H1 (cell line): ENCODE data around the gene ARHGEF6. TPM values are rescaled to one million over a fixed set of nuclear protein-coding genes. Genes with fewer than 3 reads are reported as not detected.

Experiments
- CTCF ChIA-PET: fragments of 300-600 bp; sonication (Branson Sonifier 250); formaldehyde crosslinking; loops from one replicate; lab custom pipeline; 2021; ENCODE audit not compliant: partially characterized antibody; lab: Charles Lee
- POLR2A ChIA-PET: fragments of 300-600 bp; sonication (Branson Sonifier 250); formaldehyde crosslinking; loops from one replicate; lab custom pipeline; 2021; ENCODE audit warnings: inconsistent platforms; ENCODE audit not compliant: partially characterized antibody; lab: Charles Lee
- DNase-seq, 2 experiments: peaks; one replicate each; pipeline versions ENCODE4 v3.0.0 to v3.0.0-alpha.2; 2010 to 2022; ENCODE audit warnings: low spot score in 2 of 2, low read depth in 1 of 2, mixed read lengths in 1 of 2
- FAIRE-seq: peaks from 2 replicates; lab custom pipeline; 2011; peaks lifted over from hg19 to GRCh38; lab: Jason Lieb, UNC
- H2AFZ ChIP-seq: 2 replicates; pipeline ENCODE4 v1.8.1; 2012; ENCODE audit warnings: low read length, inconsistent platforms
- H2AK5ac ChIP-seq: 2 replicates; pipeline ENCODE4 v1.6.1; 2013; ENCODE audit warnings: low read depth, low read length
- H2BK120ac ChIP-seq: replicated peaks from 2 replicates; pipeline ENCODE3; 2013; ENCODE audit warnings: low read depth, low read length, inconsistent platforms
- H2BK12ac ChIP-seq: 2 replicates; pipeline ENCODE4 v1.6.1; 2013; ENCODE audit warnings: low read depth, low read length
- H2BK15ac ChIP-seq: 2 replicates; pipeline ENCODE4 v1.6.1; 2013; ENCODE audit warnings: low read length
- H2BK20ac ChIP-seq: 2 replicates; pipeline ENCODE4 v1.6.1; 2013; ENCODE audit warnings: low read length
- H2BK5ac ChIP-seq: 2 replicates; pipeline ENCODE4 v1.6.1; 2013; ENCODE audit warnings: low read depth, low read length
- H3K14ac ChIP-seq: 2 replicates; pipeline ENCODE4 v1.6.1; 2013; ENCODE audit warnings: inconsistent platforms; ENCODE audit not compliant: insufficient read length
- H3K18ac ChIP-seq: 2 replicates; pipeline ENCODE4 v1.6.1; 2013; ENCODE audit warnings: low read length; ENCODE audit errors: extremely low read depth
- H3K23ac ChIP-seq: 2 replicates; pipeline ENCODE4 v1.6.1; 2013; ENCODE audit warnings: inconsistent platforms; ENCODE audit not compliant: insufficient read length
- H3K23me2 ChIP-seq: 2 replicates; pipeline ENCODE4 v1.6.1; 2013; ENCODE audit warnings: low read depth, low read length
- H3K27ac ChIP-seq: 2 replicates; pipeline ENCODE4 v1.6.1; 2011; ENCODE audit warnings: low read depth, low read length, inconsistent platforms
- H3K27me3 ChIP-seq, 4 experiments: replicated peaks in 1 of 4; 1 replicate in 1 of 4; 2 replicates in 3 of 4; pipeline versions ENCODE4 v1.6.1 to v1.8.1; 2011 to 2013; ENCODE audit warnings: low read length in 3 of 4, mild to moderate bottlenecking in 3 of 4, inconsistent platforms in 2 of 4, mixed read lengths in 2 of 4, moderate library complexity in 1 of 4; ENCODE audit not compliant: control insufficient read depth in 3 of 4, insufficient read depth in 3 of 4; ENCODE audit errors: extremely low read depth in 1 of 4
- H3K36me3 ChIP-seq, 4 experiments: 2 replicates each; pipeline versions ENCODE4 v1.6.1 to v1.8.1; 2011 to 2013; ENCODE audit warnings: mild to moderate bottlenecking in 4 of 4, low read length in 3 of 4, moderate library complexity in 2 of 4, control low read depth in 1 of 4, inconsistent platforms in 1 of 4; ENCODE audit not compliant: insufficient read depth in 4 of 4, control insufficient read depth in 2 of 4
- H3K4ac ChIP-seq: replicated peaks from 2 replicates; pipeline ENCODE3; 2013; ENCODE audit warnings: low read length, low read depth, mixed read lengths, inconsistent platforms; ENCODE audit not compliant: insufficient read length
- H3K4me1 ChIP-seq, 4 experiments: replicated peaks in 1 of 4; 1 replicate in 1 of 4; 2 replicates in 3 of 4; pipeline versions ENCODE4 v1.6.1 to v1.8.1; 2011 to 2013; ENCODE audit warnings: low read length in 3 of 4, inconsistent platforms in 2 of 4, mixed read lengths in 1 of 4; ENCODE audit not compliant: insufficient read depth in 4 of 4, control insufficient read depth in 3 of 4
- H3K4me2 ChIP-seq, 2 experiments: 2 replicates each; pipeline versions ENCODE4 v1.6.1 to v1.8.1; 2011 to 2013; ENCODE audit warnings: low read depth in 2 of 2, low read length in 2 of 2, control low read depth in 1 of 2, inconsistent platforms in 1 of 2, mild to moderate bottlenecking in 1 of 2; ENCODE audit not compliant: insufficient read depth in 1 of 2
- H3K4me3 ChIP-seq, 4 experiments: fragments of 200-600, 300-600 bp in 1 of 4; sonication (generic), shearing (Covaris generic), sonication (Bioruptor Twin) in 1 of 4; 2 replicates each; pipeline versions ENCODE4 v1.5.1 to v1.8.1; 2011 to 2016; ENCODE audit warnings: low read length in 4 of 4, low read depth in 3 of 4, control low read depth in 2 of 4, inconsistent platforms in 2 of 4, mild to moderate bottlenecking in 2 of 4, mixed read lengths in 1 of 4, moderate library complexity in 1 of 4; ENCODE audit not compliant: insufficient read depth in 2 of 4; ENCODE audit errors: extremely low read depth in 1 of 4
- H3K56ac ChIP-seq: replicated peaks from 2 replicates; pipeline ENCODE3; 2013; ENCODE audit warnings: low read depth, mild to moderate bottlenecking, mixed read lengths, low read length, inconsistent platforms; ENCODE audit not compliant: insufficient read length
- H3K79me1 ChIP-seq: 2 replicates; pipeline ENCODE4 v1.6.1; 2013; ENCODE audit warnings: low read depth, low read length, control low read depth
- H3K79me2 ChIP-seq, 2 experiments: 2 replicates each; pipeline versions ENCODE4 v1.6.1 to v1.8.1; 2012 to 2013; ENCODE audit warnings: low read length in 2 of 2, mild to moderate bottlenecking in 2 of 2, inconsistent platforms in 1 of 2; ENCODE audit not compliant: insufficient read depth in 2 of 2, control insufficient read depth in 1 of 2
- H3K9ac ChIP-seq, 4 experiments: replicated peaks in 1 of 4; 1 replicate in 1 of 4; 2 replicates in 3 of 4; pipeline versions ENCODE4 v1.6.1 to v1.8.1; 2011 to 2013; ENCODE audit warnings: low read depth in 3 of 4, low read length in 3 of 4, control low read depth in 2 of 4, mild to moderate bottlenecking in 2 of 4, moderate library complexity in 2 of 4, inconsistent platforms in 1 of 4; ENCODE audit errors: extremely low read depth in 1 of 4
- H3K9me3 ChIP-seq, 2 experiments: 2 replicates each; pipeline versions ENCODE4 v1.6.1 to v1.8.1; 2012 to 2013; ENCODE audit warnings: mild to moderate bottlenecking in 2 of 2, moderate library complexity in 2 of 2, control low read depth in 1 of 2, inconsistent platforms in 1 of 2, low read depth in 1 of 2, low read length in 1 of 2, mixed read lengths in 1 of 2; ENCODE audit not compliant: insufficient read depth in 2 of 2
- H4K20me1 ChIP-seq, 2 experiments: replicated peaks in 1 of 2; 2 replicates each; pipeline versions ENCODE3 to v1.8.1; 2011 to 2013; ENCODE audit warnings: inconsistent platforms in 2 of 2, low read length in 2 of 2, mild to moderate bottlenecking in 1 of 2; ENCODE audit not compliant: insufficient read depth in 2 of 2, control insufficient read depth in 1 of 2
- H4K5ac ChIP-seq: 2 replicates; pipeline ENCODE4 v1.6.1; 2013; ENCODE audit warnings: low read length, low read depth, mixed read lengths, inconsistent platforms; ENCODE audit not compliant: insufficient read length
- H4K8ac ChIP-seq: 2 replicates; pipeline ENCODE4 v1.8.0; 2013; ENCODE audit warnings: mild to moderate bottlenecking, moderate library complexity, low read length, inconsistent platforms; ENCODE audit not compliant: insufficient read depth; ENCODE audit errors: extremely low read depth
- H4K91ac ChIP-seq: replicated peaks from 2 replicates; pipeline ENCODE3; 2013; ENCODE audit warnings: low read length, mixed read lengths, inconsistent platforms; ENCODE audit not compliant: insufficient read length
- ASH2L ChIP-seq: fragments of 200-600, 300-600 bp; sonication (generic); IDR thresholded peaks from one replicate; pipeline ENCODE4 v1.7.1; 2017; ENCODE audit warnings: low read length
- CBX8 ChIP-seq: fragments of 300-800, 300-1000 bp; sonication (generic); IDR thresholded peaks from 2 replicates; pipeline ENCODE4 v1.7.1; 2016; ENCODE audit warnings: low read depth, low read length, borderline replicate concordance
- CHD2 ChIP-seq: IDR thresholded peaks from 2 replicates; pipeline ENCODE4 v1.6.1; 2012; ENCODE audit warnings: low read length, improper control_type of control experiment
- CTBP2 ChIP-seq: IDR thresholded peaks from 2 replicates; pipeline ENCODE4 v1.7.0; 2011; ENCODE audit warnings: borderline replicate concordance, mild to moderate bottlenecking, moderate library complexity, mixed read lengths, low read length; ENCODE audit not compliant: insufficient read depth, insufficient read length
- KDM4A ChIP-seq: IDR thresholded peaks from one replicate; pipeline ENCODE4 v1.7.1; 2012; ENCODE audit warnings: low read depth, mild to moderate bottlenecking, moderate library complexity, low read length, inconsistent platforms; ENCODE audit not compliant: severe bottlenecking
- RXRA ChIP-seq: IDR thresholded peaks from 2 replicates; pipeline ENCODE4 v1.6.1; 2011; ENCODE audit warnings: low read depth, mild to moderate bottlenecking, low read length, moderate library complexity; ENCODE audit not compliant: insufficient read depth
- YY1 ChIP-seq: IDR thresholded peaks from 2 replicates; pipeline ENCODE4 v1.6.1; 2011; ENCODE audit warnings: low read depth, mild to moderate bottlenecking, low read length
- WGBS, 2 experiments: shearing (Covaris generic) in 1 of 2; methylation state at CpG; one replicate each; pipeline versions ENCODE4 v1.1.6 to v1.1.7; 2013 to 2015; ENCODE audit warnings: low lambda C conversion rate in 2 of 2, mixed read lengths in 2 of 2, inconsistent platforms in 1 of 2, low coverage in 1 of 2, missing lambda C conversion rate in 1 of 2; ENCODE audit not compliant: insufficient replicate concordance in 2 of 2, insufficient coverage in 1 of 2, insufficient read length in 1 of 2; ENCODE audit errors: extremely low coverage in 1 of 2, missing lambda C conversion rate in 1 of 2; 5-methylcytosine and 5-hydroxymethylcytosine counted together
- polyA plus RNA-seq, 7 experiments: library from polyadenylated mRNA; depleted of rRNA in 3 of 7; stranded (reverse) in 5 of 7; unstranded in 2 of 7; fragments of >200 nt in 5 of 7; fragments of 200-250 nt in 2 of 7; gene quantifications; 1 replicate in 5 of 7; 2 replicates in 1 of 7; 4 replicates in 1 of 7; pipeline versions ENCODE4 v1.2.1 to v1.2.3, GENCODE V29; 2011 to 2013; ENCODE audit warnings: missing spikeins in 2 of 7, mixed read lengths in 2 of 7
- total RNA-seq: library from RNA; stranded (reverse); fragmentation: NEBNext Ultra II Directional; extraction: Animal tissue kit (Norgen Biotek cat#: 25700); gene quantifications from 2 replicates; pipeline ENCODE4 v1.2.1, GENCODE V29; 2021

The ARHGEF6 gene
- total and polyA plus RNA-seq, 2 of the 8 experiments (the other 6 are each of a cell fraction or from before 2014, with no cell fraction given) = 3.6 to 3.7 TPM

DNA sequence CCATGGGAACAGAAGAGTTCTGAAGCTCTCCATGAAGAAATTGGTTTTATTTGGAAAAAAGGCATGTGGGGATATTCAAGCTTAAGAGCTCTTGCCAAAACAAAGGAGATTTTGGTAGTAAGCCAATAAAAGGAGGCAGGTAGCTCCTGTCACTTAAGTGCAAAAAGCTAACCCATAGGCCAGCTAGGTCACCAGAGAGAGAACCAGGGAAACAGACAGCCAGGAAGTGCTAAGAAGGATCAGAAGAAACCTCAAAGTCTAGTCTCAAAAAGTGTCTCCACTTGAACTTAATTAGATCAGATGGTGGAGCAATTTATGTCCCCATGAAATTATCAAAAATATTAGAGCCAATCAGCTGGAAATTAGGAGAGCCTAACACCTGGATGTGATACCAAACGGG, 83.6 kb downstream of the ARHGEF6 start:
- H2BK15ac ChIP-seq = no peak overlapping the region
- no peak overlapping the region for H4K8ac ChIP-seq
- H3K4me1 ChIP-seq = peaks cover 0 to 3% (median 0%) of the 10 kb centered on the region in 4 experiments; a peak in 2 of 7 replicates
- H4K91ac ChIP-seq = no peak overlapping the region
- H3K36me3 ChIP-seq = no peaks in the 10 kb centered on the region
- no peak overlapping the region for H3K4me2 ChIP-seq
- no peak overlapping the region for H2BK120ac ChIP-seq
- H3K14ac ChIP-seq = no peak overlapping the region
- ChIA-PET CTCF (interaction anchor here (1.0 to 4.3 kb wide), 5 partner anchors 12 to 122 kb away, joined by 3 to 44 read pairs (median 5); no protein-coding TSS in a partner anchor), POLR2A (no interaction called here)
- no peak overlapping the region for H3K4me3 ChIP-seq
- no peak overlapping the region for H3K27ac ChIP-seq
- H3K4ac ChIP-seq = no peak overlapping the region
- no peak overlapping the region for H3K23ac ChIP-seq
- H3K79me1 ChIP-seq = no peaks in the 10 kb centered on the region
- FAIRE-seq (no peak), DNase-seq (no peak)
- no peak overlapping the region for H2BK5ac ChIP-seq
- H3K23me2 ChIP-seq = no peaks in the 10 kb centered on the region
- no peak overlapping the region for H3K18ac ChIP-seq
- no peaks in the 10 kb centered on the region for H4K20me1 ChIP-seq
- H3K9me3 ChIP-seq = no peaks in the 10 kb centered on the region
- H2AK5ac ChIP-seq = no peak overlapping the region
- no peak overlapping the region for H2BK20ac ChIP-seq
- no peak overlapping the region for H4K5ac ChIP-seq
- H3K27me3 ChIP-seq = no peaks in the 10 kb centered on the region
- no peak overlapping the region for H2AFZ ChIP-seq
- H2BK12ac ChIP-seq = no peak overlapping the region
- H3K79me2 ChIP-seq = no peaks in the 10 kb centered on the region
- no peak overlapping the region for H3K56ac ChIP-seq
- no peak overlapping the region for H3K9ac ChIP-seq
- WGBS, 2 experiments = 86% methylated on average over 1 of the region's 1 CpG; no CpG with 5 or more reads in 1 of the 2 experiments
- TF ChIP-seq CBX8 (no peak), KDM4A (no peak), CHD2 (no peak), YY1 (no peak), RXRA (no peak), ASH2L (no peak), CTBP2 (no peak)
